CD4-positive, alpha-beta T cell treated with Interleukin-15 for 4 hours (primary cell): Measurements from ENCODE around the gene TEAD1.

Experiments
- DNase-seq: peaks from one replicate; pipeline ENCODE4 v3.0.0-alpha.2; 2020; ENCODE audit warnings: low spot score

Gene TEAD1

DNA sequence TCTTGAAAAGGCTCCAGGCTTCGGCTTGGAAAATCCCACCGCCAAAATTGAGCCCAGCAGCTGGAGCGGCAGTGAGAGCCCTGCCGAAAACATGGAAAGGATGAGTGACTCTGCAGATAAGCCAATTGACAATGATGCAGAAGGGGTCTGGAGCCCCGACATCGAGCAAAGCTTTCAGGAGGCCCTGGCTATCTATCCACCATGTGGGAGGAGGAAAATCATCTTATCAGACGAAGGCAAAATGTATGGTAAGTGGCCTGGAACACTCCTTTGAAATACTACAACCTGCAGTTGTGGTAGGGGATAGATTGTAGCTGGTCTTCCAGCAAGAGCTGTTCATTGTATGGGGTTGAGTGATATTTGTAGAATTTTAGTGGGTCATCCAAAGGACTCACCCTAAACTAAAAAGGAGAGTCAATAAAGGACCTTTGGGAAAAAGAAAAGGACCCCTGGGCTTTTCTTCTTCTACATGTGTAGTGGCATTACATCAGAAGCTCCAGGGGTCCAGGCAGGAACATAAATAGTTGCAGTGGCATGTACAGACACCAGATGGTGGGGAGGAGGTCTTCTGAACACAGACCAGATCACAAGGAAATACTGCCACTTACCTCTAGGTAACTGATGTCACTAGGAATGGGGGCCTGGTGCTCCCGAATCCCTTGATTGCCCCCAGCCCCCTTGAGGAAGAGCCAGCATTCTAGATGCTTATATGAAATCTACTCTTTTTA, 90.1 kb downstream of the TEAD1 start:
- DNase-seq = no peak

DNA sequence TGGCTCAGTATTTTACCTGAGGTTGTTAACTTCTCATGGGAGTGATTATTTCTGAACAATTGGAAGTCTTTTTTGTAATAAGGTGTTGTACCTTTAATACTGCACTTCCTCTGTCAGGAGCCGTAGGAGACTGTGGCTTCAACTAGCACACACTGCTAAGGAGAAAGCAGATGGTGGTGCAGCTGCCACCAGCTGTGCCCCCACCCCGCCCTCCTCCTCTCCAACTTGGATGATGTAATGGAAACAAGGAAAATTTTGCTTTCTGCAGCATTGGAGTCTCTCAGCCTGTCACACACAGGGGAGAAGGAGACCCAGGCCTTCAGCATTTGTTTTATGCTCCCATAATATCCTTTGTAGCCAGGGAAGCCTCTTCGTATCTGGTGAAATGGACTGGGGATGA, 91.2 kb downstream of the TEAD1 start:
- DNase-seq = no peak

DNA sequence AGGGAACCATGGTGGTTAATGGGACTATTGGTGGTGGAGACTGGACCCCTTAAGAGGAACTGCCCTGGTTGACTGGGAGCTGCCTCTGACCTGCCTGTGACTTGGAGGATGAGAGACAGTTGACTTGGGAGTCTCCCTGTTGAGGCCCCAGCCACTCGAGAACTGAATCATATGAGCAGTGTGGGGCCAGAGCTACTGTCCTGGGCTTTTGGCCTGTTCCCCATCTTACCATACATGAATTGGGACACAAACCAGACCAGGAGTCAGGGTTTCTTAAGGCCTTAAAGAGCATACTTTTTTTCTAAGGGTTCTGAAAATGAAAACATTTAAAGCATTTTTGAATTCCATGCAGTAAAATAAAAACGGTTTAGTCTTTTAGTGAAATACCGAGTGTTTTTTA, 92.8 kb downstream of the TEAD1 start:
- no peak for DNase-seq

DNA sequence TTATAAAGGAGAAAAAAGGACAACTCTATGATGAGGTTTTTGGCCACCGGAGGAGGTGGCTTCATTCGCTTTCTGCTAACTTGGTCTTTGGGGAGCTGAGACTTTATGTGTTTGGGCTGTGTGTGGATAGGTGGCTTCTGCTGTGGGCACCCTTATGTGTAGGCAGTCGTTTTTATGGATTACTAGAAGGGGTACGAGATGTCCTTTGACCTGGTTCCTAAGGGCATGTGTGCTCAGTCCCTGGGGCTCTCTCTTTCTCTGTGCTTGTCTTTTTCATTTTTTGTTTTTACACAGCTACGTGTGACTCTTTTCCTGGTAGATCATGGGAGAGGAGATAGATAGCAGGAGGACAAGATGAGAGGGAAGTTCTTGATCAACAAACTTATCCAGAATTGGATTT, 93.4 kb downstream of the TEAD1 start:
- no peak for DNase-seq

DNA sequence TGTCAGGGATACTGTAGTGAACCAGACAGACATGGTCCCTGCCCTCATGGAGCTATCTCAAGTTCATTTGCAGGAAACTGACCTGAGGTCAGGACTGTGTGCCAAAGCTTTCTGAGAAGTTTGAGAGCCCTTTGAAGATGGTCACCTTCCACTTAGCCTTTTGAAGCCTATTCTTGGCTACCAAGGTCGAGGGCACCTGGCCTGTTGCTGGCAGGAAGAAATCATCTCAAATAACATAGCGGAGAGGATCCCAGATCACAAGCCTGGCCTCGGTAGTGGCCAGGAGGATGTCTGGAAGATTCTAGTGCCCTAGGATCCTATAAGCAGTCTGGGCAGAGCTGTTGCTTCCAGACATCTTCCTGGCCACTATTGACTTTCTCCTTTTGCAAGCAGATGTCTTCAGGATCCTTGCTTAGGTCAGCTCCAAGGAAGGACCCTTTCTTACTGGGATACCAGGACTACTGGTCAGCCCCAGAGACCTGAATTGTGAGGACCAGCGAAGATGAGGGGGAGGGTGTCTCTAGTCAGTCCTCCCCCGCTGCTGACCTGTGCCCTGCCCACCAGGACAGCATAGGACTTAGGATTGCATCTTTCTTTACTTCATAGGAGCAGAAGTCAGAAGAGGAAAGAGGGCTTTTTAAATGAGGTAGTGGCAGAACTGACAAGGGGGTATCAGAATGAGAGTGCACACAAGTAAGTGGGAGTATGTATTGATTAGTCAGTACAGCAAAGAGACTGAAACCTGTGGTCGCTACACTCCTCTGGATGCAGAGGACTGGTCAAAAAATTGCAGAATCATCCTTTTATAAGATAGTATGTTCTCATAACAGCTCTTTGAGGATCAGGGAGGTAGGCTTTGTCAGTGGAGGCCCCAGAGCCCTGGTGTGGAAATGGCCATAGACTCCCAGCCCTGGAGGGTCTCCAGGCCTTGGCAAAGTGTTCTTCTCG, 94.8 kb downstream of the TEAD1 start:
- DNase-seq = no peak

DNA sequence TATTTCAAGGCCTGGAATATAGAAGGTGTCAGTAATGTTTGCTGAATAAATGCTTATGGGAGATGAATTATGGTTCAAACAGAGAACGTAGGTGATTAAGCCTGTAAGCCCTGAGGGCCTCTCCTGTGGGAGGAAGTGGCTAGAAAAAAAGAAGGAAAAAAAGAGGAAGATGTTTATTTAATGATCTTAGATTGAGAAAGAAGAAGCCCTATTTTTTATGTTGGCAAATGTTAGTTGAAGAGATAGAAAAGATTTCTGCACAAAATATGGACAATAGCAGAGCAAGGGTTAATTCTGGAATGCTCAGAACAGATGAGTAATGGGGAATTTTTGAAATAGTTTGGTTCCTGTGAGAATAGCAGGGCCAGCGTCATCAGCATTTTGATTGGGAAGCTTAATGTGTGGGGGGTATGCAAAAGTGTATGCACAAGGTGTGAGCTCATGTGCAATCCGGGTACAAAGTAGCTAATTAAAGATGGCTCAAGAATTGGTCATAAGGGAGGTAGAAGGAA, 95.7 kb downstream of the TEAD1 start:
- no peak for DNase-seq

DNA sequence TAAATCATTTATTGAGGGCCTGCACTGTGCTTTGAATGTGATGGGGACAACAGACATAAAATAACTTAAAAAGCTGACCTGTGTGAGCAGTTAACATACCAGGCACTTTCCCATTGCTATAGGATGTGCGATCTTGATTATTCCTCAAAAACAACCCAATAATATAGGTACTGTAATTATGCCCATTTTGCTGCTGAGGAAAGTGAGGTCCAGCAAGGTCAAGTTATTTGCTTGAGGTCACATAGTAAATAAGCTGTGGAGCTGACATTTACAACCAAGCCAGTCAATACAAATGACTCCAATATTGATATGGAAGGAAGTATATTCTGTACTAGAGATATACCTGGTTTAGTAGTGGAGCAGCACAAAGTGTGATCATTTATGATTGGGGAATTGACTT, 96.2 kb downstream of the TEAD1 start:
- DNase-seq = no peak

DNA sequence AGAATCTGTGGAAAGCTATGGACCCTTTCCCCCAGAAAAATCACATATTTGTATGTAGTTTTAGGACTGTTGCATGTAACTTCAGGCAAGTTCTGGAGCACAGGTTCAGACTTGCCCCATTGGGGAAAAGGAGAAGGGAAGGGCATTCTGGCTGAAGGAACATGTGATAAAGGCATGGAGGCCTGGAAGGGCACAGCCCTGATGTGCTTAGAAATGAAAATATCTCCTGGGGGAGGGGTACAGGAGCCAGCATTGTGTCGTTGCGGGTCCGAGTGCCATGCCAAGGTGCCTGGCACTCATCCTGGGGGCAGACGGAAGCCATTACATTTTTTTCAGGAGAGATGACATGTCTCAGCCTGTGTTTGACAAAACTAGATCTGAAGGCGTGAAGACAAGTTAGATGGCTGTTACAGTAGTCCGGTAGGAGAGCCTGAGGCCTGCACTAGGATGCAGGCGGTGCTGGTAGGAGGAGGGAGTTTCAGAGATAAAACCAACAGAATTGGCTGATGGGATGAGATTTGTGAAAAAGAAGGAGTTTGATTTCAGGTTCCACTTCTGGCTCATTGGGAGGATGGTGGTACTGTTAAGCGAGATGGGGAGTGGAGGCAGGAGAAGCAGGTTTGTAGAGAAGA, 96.9 kb downstream of the TEAD1 start:
- DNase-seq = no peak

DNA sequence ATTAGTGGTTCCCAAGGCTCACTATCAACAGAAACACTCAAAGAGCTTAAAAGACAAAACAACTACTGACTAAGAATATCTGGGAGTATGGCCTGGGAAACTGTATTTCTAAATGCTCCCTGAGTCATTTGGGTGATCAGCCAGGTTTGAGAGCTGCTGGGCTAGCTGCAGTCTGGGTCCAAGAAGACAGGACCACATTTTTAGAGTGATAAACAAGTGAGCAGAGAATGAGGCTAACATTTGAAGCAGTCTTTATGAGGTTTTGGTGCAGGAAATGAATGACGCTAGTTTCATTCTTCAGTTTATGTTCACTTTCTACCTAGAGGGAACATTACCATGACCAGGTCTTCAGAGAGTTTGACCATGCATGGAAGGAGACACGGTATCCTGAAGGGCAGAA, 97.7 kb downstream of the TEAD1 start:
- DNase-seq = no peak

DNA sequence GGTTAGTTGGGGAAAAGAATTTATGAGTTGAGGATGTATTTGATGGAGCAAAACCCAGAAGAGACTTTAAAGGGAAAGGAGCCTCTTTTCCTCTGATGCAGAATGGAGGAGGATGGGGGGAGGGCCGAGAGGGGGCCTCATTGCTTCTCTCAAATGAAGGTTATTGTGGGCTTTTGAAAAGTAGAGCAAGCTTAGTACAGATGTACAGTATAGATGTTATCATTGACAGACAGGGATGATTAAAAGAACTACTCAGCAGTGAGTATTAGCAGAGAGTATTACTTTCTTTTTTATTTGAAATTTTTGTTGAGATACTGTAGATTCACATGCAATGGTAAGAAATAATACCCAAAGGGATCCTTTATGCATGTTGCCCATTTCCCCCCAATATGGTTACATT, 98.1 kb downstream of the TEAD1 start:
- no peak for DNase-seq

DNA sequence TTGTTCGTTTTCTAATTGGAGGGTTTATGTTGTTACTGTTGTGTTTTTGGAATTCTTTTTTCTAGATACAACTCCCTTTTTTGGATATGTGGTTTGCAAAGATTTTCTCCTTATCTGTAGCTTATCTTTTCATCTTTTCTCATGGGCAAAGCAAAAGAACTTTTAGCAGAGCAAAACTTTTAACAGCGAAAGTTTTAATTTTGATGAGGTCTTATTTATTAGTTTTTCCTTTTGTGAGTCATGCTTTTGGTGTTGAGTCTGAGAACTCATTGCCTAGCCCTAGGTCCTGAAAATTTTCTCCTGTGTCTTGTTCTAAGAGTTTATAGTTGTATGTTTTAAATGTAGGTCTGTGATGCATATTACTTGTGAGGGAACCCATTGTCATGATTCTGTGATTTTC, 99.4 kb downstream of the TEAD1 start:
- no peak for DNase-seq

DNA sequence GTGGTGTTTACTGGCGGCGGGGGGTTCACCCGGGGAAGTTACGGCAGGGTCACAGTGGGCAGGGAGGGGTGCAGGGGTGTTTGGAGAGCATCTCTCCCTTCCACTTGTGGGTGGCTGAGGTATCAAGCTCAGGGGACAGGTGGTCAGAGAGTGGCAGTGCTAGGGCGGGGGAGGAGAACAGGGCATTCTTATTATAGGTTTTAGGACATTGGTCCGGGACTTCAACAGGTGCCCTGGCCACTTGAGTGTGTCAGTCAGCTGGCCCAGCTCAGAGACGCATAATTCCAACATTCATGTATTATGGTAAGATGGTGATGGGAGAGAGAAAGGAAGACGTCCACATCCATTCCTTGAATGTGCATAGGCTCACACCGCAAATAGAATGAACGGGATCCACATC, 101.7 kb downstream of the TEAD1 start:
- no peak for DNase-seq

DNA sequence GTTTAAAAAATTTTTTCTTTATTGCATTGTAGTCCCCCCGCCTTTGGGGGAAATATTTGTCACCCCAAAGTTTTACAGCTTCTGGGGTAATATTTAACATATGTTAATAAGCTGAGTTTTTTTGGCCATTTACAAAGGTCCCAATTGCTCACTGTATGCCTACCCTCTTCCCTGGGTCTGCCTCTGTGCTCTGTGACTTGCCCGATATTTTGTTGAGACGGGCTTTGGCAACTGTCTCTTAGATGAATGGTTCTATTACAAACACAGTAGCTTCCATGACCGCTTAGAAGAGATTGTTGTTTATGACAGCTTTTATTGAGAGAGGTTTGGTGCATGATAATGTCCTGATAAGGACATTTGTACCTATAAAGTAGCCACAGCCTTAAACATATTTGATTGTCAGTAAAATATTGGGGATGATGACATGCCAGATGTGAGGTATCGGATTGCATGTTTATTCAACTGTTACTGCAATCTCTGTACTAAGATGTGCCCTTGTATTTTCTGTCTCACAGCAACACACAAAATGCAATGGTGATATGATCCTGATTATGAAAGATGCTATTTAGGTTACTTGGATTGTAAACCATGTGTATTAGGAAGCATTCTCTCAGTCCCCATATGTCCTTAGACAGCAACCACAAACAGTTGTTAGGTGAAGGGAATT, 103.1 kb downstream of the TEAD1 start:
- DNase-seq = no peak

DNA sequence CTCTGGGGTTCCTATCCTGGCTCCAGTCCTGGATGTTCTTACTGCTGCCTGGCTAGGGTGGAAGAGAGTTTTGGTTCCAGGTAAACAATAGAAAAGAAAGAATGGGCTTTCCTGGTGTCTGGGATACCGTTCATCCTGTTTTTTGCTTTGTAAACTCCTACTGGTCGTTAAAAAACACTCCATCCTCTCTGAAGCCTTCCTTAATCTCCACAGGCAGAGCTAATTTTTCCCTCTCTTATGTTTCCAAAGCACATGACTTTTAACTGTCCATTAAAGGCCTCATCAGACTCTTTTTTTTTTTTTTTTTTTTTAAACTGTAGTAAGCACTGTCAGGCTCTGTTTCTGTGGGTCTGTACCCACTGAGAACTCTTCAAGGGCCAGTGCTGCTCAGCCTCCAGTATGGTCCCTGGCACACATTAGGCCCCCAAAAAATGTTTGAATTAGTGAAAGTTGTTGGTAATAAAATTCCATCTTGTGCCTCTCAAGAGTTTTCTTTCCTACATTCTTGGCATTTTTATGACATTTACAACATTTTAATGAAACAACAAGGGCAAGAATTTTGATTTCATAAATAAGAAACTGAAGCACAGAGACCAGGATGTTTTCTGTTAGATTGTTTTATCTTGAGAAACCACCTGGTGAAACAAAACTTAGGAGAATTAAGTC, 104.2 kb downstream of the TEAD1 start:
- no peak for DNase-seq

DNA sequence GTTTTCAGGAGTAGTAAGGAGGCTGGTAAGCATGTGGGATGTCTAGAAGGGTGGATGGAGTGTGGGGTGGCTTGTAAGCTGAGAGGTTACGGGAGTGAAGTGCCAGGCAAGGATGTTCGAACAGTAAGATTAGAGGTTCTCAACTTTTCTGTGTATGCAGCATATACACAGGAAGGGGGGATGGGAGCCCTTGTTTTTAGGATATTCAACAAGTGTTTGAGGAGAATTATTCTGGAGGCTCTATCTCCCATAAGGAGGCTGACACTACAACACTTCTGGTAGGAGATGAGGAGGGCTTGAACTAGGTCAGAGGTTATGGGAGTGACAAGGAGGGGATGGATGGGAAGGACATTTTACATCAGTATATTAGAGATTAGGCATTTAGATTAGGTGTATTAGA, 109.5 kb downstream of the TEAD1 start:
- DNase-seq = no peak

DNA sequence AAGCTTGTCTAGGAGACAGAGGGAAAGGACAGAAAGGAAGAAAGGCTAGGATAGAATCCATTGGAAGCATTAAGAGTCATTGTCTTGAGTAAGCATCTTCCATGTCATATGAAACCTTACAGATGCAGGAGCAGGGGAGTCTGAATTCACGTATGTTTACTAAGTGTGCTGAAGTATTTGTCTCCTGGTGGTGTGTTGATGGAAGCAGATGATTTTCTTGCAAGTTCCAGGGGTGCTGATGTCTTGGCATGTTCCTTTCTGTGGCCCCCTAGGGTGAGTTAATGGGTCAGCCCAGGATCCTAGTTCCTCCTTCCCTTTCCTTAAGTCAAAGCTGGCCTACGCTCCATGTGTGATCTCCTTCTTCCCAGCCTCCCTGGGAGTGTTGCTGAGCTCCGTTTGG, 110.2 kb downstream of the TEAD1 start:
- no peak for DNase-seq

DNA sequence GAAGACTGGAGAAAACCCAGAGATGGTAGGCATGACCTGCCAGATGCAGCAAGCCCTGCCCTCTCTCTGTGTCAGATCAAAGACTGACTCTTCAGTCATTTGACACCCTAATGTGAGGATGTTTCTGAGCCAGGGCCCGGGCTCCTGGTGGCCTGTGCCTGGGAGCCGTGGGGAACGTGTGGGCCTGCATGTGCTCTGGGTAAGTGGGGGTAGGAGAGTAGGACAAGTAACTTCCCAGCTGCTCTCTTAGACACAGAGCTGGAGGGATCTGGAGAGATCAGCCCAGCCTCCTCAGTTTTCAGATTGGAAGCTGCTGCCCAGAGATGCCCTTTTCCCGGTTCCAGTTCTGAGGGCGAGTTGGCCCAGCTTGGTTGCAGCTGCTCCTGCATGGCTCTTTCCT, 110.8 kb downstream of the TEAD1 start:
- DNase-seq = no peak

DNA sequence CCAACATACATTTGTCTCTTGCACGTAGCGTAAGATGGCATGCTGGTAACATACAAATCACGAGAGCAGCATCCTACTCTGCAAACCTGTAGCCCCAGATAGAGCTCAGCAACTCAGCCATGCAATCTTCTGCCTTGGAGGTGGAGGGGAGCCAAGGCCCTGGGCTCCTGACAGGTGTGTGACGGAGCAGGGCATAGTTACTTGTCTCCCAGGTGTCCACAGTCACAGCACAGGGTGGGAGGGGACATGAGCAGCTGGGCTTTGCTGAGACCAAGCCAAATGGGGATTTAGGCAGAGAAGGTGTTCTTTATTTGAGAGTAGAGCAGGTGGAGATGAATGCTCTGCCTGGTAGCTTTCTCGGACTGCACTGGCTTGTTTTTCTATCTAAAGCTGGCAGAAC, 111.7 kb downstream of the TEAD1 start:
- no peak for DNase-seq

DNA sequence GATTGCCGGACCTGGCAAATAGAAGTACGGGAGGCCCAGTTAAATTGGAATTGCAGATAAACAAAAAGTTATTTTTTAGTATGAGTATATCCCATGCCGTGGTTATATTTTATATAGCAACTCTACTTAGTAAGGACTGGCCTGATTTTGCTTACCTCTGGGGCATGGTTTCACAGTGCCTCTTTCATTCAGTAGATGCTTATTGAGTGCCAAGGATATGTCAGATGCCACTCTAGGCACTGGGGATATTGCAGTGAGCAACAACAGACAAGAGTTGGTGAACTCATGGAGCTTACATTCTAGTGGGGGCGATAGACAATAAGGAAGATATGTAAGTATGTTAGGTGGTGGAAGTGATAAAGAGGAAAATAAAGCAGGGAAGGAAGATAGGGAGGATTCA, 112.2 kb downstream of the TEAD1 start:
- DNase-seq = no peak

DNA sequence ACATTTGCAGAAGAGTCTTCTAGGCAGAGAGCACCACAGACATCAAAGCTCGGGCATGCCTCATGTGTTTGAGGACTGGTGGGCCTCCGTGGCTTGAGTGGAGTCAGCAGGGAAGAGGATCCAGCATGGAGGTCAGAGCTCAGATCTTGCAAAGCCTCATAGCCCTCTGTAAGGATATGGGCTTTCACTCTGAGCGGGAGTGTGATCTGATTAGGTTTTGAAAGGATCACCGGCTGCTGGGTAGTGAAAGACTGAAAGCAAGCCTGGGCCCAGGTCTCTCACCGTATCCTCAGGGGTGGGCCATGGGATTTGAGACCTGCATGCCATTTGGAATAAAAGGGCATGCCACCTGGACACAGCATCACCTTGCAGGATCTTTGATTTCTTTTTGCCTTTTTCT, 112.7 kb downstream of the TEAD1 start:
- DNase-seq = no peak

DNA sequence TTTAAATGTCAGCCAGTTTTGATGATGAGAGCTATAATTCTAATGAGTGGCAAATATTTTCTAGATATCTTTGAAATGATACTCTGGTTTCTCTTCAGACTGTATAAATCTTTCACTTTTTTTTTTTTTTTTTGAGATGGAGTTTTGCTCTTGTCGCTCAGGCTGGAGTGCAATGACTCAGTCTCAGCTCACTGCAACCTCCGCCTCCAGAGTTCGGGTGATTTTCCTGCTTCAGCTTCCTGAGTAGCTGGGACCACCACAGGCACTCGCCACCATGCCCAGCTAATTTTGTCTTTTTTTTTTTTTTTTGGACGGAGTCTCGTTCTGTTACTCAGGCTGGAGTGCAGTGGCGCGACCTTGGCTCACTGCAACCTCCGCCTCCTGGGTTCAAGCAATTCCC, 113.6 kb downstream of the TEAD1 start:
- no peak for DNase-seq

DNA sequence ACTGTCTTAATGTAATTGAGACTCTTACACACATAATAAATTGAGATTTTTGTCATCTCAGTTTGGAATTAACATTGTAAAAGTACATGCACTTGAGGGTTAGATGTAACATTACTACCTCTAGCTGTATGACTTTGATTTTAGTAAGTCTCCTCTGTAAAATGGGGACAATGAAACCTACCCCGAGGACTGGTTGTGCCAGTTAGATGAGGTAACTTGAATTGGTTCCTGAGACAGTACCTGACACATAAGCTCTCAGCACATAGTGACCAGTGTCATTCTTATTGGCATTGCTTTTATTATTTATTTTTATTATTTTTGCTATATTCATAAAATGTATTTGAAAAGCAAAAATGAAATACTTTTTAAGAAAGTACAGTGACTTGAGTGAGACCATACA, 114.8 kb downstream of the TEAD1 start:
- DNase-seq = no peak
